HG03064 (cell line): ENCODE measurements around the gene ARHGEF11.
"Not testable (repeated sequence)": the region's sequence is repeated elsewhere in the genome, so short reads cannot be mapped to it uniquely, and the experiment has no call there.

Source experiments
- ATAC-seq: cut with Tn5 transposase; IDR thresholded peaks from one replicate; pipeline ENCODE4 v1.9.1; 2021; ENCODE audit warnings: low read depth; ENCODE audit not compliant: unreplicated experiment

ARHGEF11 gene, protein sequence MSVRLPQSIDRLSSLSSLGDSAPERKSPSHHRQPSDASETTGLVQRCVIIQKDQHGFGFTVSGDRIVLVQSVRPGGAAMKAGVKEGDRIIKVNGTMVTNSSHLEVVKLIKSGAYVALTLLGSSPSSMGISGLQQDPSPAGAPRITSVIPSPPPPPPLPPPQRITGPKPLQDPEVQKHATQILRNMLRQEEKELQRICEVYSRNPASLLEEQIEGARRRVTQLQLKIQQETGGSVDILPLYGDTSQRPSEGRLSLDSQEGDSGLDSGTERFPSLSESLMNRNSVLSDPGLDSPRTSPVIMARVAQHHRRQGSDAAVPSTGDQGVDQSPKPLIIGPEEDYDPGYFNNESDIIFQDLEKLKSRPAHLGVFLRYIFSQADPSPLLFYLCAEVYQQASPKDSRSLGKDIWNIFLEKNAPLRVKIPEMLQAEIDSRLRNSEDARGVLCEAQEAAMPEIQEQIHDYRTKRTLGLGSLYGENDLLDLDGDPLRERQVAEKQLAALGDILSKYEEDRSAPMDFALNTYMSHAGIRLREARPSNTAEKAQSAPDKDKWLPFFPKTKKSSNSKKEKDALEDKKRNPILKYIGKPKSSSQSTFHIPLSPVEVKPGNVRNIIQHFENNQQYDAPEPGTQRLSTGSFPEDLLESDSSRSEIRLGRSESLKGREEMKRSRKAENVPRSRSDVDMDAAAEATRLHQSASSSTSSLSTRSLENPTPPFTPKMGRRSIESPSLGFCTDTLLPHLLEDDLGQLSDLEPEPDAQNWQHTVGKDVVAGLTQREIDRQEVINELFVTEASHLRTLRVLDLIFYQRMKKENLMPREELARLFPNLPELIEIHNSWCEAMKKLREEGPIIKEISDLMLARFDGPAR (N-terminal part only)

GRCh38 chr1:157045250-157046218, at the start of gene ARHGEF11:
Gene ARHGEF11 (minus strand): TSS chr1:157045742. CDS start chr1:157044330, 1,412 bp downstream.
- no peak for ATAC-seq

DNA sequence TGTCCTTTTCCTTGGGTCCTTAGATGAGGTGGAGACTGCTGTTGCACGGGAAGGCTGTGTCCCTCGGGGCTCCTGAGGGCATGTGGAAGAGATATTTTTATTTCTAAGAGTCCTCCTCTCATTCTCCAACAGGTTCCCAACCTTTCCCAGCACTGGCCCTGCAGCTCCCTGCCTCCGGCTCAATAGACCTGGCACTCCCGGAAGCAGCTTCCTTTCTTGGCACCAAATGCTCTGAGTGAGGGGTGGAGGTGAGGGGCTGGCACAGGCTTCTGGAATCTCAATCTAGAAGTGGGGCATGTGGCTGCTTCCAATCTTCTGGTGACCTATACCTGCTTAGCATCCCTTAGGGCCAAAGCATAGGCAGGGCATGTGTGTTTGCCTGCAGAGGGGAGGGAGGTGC, 49.5 kb upstream of the ARHGEF11 start:
- no peak for ATAC-seq

DNA sequence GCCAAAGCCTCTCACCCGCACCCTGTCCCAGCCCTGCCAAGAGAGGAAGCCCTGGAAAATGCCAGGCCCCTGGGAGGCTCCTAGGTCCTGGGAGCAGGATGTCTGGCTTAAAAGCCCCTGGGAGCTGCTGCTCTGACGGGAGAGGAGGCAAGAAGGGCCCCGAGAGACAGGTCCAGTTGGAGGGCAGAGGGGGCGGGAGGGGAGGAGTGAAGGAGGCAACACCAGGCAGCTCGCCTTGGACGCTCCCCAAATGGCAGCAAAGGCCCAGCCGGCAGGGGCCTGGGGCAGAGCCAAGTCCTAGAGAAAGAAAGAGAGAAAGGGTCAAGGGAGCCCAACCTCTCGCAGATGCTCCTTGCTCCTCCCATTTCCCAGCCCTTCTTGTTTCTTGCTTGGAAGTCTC, 47.3 kb upstream of the ARHGEF11 start:
- no peak for ATAC-seq

DNA sequence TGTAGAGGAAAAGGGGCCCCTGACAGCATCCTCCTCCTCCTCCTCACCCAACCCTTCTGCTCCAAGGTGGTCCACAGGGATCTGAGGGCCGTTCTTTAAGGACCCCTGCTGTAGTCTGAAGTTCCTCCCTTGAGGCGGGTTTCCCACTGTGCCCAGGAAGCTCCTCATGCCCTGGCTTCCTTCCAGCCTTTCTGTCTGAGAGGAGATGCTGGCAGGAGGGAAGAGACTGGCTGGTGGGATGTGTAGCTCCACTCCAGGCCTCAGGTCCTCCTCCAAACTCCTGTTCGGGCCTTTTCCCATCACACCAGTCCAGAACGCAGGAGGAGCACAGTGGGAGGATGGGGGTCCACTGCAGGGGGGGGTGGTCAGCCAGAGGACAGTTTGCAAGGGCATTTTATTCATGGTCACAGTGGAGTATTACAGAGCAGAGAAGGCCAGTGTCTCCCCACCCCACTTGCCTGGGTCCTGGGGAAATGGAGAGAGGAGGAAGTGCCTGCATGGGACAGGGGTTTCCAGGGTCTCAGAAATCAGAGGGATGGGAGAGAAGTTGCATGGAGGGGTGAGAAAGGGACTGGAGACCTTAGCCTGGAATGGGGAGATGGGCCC, 46.2 kb upstream of the ARHGEF11 start:
- ATAC-seq = no peak

DNA sequence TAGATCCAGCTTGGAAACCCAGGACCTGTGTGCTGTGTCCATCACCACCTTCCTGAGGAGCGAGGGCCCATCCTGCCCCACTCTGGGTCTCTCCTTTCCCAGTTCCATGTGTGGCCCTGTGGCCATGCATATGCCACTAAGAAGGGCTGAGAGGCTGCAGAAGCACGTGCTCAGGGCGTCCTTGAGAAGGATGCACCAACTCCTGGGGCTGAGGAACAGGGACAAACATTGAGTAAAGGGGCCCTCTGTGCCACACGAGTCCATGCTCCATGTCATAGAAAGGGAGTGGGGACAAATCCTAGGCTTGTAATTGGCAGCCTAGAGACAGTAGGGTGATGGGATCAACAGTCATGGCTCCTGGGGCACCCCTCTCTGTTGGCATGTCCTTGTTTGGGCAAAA, 45.6 kb upstream of the ARHGEF11 start:
- no peak for ATAC-seq

GRCh38 chr1:157090771-157091170, 45.2 kb upstream of the ARHGEF11 start:
- ATAC-seq = no peak

DNA sequence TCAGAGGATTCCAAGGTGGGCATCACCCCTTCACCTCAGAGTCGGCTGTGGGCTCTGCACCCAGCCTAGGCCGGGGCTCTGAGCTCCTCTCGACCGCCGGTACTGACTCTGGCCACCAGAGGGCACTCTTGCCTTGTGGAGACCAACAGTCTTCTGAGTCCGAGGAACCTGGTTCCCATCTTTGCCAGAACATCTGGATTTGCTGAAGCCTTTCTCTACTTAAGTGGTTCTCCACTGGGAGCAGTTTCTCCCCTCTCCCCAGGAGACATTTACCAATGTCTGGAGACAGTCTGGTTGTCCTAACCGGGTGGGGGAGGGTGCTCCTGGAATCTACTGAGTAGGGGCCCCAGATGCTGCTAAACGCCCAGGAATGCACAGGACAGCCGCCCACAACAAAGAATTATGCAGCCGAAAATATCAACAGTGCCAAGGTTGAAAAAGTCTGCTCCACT, 44.7 kb upstream of the ARHGEF11 start:
- no peak for ATAC-seq

GRCh38 chr1:157089789-157090188, 44.2 kb upstream of the ARHGEF11 start:
- ATAC-seq = no peak

- no peak for ATAC-seq
Measured at GRCh38 chr1:157088607-157089006, 43.1 kb upstream of the ARHGEF11 start.

- ATAC-seq = no peak
Measured at GRCh38 chr1:157087030-157087429, 41.5 kb upstream of the ARHGEF11 start.

DNA sequence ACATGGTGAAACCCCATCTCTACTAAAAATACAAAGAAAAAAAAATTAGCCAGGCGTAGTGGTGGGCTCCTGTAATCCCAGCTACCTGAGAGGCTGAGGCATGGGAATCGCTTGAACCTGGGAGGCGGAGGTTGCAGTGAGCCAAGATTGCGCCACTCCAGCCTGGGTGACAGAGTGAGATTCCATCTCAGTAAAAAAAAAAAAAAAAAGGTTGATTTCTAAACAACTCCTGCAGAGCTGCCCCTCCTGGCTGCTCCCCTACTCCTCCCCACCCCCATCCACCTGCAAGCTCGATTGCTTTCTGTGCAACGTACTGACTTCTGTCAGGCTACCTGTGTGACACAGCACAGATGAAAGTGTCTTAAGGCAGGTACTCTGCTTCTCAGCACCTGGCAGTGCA, 40.8 kb upstream of the ARHGEF11 start:
- no peak for ATAC-seq

GRCh38 chr1:157085421-157085820, 39.9 kb upstream of the ARHGEF11 start:
- no peak for ATAC-seq

DNA sequence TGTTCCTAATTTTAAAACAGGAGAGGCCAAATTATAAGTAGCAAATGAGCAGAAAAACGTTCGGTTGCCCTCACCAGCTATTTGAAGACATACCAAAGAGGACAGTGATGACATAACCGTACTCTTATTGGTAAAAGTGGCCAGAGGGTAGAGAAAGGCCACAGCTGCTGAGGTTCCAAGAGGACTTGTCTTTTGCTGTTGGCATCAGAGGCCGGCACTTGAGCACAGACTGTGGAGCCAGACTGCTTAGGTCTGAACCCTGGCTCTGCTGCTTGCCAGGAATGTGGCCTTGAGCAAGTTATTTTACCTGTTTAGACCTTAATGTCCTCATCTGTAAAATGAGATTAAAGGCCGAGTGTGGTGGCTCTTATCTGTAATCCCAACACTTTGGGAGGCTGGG, 39.2 kb upstream of the ARHGEF11 start:
- no peak for ATAC-seq

DNA sequence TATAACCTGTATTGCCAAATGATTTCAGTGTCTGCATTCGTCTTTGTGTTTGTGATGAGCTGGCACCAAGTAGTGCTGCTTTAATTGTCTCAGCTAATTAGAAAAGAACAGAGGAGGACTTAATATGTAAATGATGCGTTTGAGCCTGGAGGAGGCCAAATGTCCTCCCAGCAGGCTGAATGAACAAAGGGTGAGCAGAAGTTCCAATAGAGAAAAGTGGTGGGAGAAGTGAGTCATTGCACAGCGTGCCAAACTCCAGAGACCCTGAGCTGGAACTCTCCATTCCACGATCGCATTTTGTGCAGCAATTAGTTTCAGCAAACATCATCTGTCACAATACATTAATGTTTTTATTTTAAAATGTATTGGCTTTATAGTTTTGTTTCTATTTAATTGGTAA, 36.2 kb upstream of the ARHGEF11 start:
- no peak for ATAC-seq

GRCh38 chr1:157080714-157081113, 35.2 kb upstream of the ARHGEF11 start:
- no peak for ATAC-seq

DNA sequence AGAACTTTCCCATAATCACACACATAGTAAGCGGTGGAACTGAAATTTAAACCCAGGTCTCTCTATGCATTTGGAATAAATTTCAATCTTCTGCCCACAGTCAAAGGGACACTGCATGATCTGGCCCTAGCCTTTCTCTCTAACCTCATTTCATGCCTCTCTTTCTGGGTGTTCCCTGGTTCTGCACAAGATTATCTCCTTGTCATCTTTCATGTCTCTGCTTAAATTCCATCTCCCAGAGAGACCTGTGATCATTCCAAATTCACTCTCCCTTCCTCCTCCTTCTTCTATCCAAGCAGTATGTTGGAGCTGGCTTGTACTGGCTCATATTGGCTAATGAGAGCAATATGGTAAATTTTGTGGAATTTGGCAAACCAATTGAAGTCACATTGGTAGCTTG, 31.9 kb upstream of the ARHGEF11 start:
- ATAC-seq = no peak

DNA sequence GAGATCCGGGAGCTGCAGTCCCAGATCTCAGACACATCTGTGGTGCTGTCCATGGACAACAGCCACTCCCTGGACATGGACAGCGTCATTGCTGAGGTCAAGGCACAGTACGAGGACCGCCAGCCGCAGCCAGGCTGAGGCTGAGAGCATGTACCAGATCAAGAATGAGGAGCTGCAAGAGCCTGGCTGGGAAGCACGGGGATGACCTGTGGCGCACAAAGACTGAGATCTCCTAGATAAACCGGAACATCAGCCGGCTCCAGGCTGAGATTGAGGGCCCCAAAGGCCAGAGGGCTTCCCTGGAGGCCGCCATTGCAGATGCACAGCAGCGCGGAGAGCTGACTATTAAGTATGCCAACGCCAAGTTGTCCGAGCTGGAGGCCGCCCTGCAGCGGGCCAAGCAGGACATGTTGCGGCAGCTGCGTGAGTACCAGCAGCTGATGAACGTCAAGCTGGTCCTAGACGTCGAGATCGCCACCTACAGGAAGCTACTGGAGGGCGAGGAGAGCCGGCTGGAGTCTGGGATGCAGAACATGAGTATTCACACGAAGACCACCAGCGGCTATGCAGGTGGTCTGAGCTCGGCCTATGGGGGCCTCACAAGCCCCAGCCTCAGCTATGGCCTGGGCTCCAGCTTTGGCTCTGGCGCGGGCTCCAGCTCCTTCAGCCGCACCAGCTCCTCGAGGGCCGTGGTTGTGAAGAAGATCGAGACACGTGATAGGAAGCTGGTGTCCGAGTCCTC, 28.6 kb upstream of the ARHGEF11 start:
- ATAC-seq = no peak

GRCh38 chr1:157069601-157070000, 24.1 kb upstream of the ARHGEF11 start:
- ATAC-seq = no peak

DNA sequence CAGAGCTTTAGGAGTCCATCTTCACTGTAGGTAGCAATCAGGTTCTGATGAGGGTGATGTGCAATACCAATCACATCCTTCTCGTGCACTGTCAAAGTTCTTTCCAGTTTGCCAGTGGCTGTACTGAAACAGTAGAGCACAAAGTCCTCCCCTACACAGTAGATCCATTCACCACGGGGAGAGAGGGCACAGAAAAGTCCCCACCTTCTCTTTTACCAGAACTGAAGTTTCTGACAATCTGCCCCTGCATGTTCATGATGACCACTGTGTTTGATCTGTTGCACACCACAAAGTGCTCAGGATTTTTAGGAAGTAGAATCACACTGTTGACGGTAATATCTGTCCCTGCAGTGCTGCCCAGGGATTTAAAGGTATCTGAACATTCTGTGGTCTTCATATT, 13.7 kb upstream of the ARHGEF11 start:
- not testable (repeated sequence) for ATAC-seq
